ENCODE data around the gene PDGFD. TPM values are rescaled to one million over a fixed set of nuclear protein-coding genes. Genes with fewer than 3 reads are reported as not detected.

The PDGFD gene
- total RNA-seq, 1 donor from 2014 or later, result 37.1 TPM

- DNase-seq (ENCODE audit: low spot score), result no peak
These were observed 239.6 kb downstream of the PDGFD start for GRCh38 chr11:103924166-103925013.

- DNase-seq (ENCODE audit: low spot score), result no peak
These were observed 240.5 kb downstream of the PDGFD start for GRCh38 chr11:103923451-103923931.

DNA sequence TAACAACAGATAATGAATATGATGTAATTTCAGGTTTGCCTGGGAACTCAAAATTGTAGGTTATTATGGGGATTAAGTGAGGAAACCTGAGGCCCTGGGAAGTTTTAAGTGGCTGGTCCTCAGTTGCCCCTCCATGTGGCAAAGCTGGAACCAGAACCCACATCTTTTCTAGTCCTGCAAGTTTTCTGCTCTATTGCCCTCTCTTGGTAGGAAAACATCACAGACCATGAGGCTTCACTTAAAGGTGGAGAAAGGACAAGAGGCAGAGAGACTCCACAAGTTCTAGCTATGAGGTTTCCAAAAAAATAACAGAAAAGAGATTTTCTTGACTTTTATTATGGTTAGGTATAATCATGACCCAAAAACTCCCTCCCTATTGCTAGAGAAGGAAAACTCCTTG is 243.0 kb downstream of the PDGFD start:
- no peak for DNase-seq (ENCODE audit: low spot score)

GRCh38 chr11:103920449-103920848 is 243.5 kb downstream of the PDGFD start:
- no peak for DNase-seq (ENCODE audit: low spot score)

DNA sequence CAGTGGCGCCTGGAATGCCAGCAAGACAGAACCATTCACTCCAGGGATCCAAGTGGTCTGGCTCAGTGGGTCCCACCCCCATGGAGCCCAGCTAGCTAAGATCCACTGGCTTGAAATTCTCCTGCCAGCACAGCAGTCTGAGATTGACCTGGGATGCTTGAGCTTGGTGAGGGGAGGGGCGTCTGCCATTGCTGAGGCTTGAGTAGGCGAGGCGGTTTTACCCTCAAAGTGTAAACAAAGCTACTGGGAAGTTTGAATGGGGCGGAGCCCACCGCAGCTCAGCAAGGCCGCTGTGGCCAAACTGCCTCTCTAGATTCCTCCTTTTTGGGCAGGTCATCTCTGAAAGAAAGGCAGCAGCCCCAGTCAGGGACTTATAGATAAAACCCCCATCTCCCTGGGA is 253.2 kb downstream of the PDGFD start:
- no peak for DNase-seq (ENCODE audit: low spot score)

GRCh38 chr11:103907548-103908455 is 256.1 kb downstream of the PDGFD start:
- no peak for DNase-seq (ENCODE audit: low spot score)

DNA sequence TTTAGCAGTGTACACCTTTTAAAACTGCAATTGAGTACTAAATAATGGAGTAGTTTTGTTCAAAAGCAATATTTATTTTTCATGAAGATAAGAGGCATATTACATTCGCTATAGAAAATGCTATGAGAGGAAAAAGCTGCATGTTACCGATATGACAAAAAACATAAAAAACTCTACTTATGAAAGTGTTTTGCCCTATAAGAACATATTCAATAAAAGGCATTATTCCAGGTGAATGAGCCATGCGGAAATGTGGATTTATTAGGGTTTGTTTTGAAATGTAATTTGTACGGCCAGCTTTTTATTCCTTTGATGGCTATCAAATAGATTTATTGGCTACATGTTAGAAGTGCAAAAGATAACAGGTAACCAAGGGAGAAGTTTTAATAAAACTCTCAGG is 256.8 kb downstream of the PDGFD start:
- no peak for DNase-seq (ENCODE audit: low spot score)

- no peak for DNase-seq (ENCODE audit: low spot score)
These were observed 257.6 kb downstream of the PDGFD start for GRCh38 chr11:103906291-103906867.

DNA sequence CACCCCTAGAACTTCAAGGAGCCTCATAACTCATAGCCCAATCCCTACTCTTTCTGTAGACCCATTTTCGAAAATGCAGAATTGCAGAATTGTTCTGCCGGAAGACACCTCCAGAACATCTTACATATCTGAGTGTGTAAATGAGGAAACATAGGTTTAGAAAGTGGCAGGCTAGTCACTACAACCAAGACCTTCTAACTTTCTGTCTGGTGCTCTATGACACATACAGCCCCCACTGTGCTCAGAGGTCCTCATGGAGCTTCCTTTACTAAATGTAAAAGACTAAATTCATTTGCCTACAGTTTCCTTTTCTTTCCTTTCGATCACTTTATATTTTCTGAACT is 259.7 kb downstream of the PDGFD start:
- DNase-seq (ENCODE audit: low spot score), result no peak

DNA sequence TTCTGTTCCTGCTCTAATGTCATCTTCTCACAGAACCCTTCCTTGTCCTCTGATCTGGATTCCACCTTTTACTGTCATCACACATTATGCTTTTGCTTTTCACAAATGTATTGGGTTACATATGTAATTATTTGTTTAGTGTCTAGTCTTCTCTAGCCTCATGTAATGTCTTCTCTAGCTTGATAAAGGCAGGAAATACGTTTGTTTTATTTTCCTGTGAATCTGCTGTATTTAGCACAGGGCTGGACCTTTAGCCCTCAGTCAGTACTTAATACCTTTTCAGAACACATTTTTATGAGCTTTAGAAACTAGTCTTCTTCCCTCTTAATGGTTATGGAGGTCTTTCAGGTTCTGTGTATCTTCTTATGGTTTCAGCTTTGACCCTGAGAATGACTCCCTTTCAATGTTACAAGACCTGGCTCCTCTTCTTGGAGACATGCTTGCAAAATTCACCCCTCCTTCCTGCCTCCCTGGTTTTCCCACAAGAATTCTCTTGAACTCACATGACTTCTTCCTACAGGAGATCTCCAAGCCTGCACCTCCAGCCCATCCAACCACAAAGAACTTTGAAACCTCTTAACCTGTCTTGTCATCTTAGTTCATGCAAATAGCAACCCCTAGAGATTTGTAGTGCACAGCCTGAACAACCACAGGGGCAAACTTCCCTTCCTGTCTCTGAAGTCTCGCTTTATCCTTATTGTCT is 260.2 kb downstream of the PDGFD start:
- no peak for DNase-seq (ENCODE audit: low spot score)

GRCh38 chr11:103902994-103903393 is 261.0 kb downstream of the PDGFD start:
- no peak for DNase-seq (ENCODE audit: low spot score)

DNA sequence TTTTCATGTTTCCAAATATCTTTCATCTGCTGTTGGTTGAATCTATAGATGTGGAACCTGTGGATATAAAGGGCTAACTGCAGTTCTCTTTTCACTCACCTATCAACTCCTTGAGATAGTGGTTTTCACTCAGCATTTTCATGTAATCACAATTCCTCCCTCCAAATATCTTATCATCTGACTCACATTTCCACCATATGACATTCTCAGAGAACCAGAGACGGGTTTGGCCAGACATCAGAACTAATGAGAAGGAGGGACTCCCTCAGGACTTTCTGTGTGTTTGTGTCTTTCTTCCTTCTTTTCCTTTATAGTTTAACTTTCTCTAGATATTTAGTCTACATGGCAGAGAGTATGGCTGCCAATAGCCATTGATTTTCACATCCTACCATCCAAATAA is 262.3 kb downstream of the PDGFD start:
- DNase-seq (ENCODE audit: low spot score), result no peak

DNA sequence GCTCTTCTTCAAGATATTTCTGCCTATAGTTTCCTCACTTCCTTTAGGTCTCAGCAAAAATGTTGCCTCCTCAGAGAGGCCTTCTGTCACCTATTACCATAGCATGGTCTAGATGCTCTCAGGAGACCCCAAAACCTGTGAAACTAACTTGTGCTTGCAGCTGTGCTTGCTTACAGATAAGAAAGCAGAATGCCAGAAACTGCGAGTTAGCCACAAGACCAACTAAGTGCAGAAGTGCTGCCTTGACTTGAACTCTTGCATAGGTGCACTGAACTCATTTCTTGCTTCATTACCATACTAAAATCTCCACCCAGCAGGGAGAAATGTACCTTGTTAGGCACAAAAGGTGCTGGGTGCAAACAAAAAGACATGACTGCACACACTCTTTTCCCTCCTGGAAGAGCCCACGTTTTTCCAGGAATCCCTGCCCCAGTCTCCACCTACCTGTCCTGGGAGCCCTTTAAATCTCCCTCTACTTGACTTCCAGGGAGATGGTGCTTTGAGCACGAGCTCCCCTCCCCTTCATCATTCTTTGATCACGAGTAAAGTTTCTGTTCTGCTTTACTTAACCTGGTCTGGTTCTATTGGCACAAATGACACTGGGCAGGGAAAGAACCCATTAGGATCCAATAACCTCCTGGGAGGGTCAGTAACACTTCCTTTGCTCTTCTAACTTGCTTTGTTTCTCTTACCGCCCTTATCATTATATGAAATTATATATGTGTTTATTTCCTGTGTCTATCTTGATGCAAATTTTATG is 265.2 kb downstream of the PDGFD start:
- no peak for DNase-seq (ENCODE audit: low spot score)

GRCh38 chr11:103898065-103898464 is 265.9 kb downstream of the PDGFD start:
- no peak for DNase-seq (ENCODE audit: low spot score)

- DNase-seq (ENCODE audit: low spot score), result no peak
These were observed 266.6 kb downstream of the PDGFD start for GRCh38 chr11:103897160-103897936.

DNA sequence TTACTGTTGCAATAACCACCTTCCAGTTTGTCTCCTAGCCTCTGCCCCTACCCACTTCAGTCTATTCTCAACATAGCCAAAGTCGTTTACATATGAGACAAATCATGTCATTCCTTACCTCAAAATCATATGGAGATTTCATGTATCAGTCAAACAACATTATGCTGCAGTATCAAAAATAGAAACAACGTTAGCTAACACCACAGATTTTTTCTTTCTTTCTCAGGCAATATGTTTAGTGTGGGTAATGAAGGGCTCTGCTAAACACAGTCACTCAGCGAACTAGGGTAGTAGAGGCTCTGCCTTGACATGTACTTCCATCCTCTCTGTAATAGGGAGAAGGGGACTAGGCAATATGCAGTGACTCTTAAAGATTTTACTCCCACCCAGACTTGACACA is 268.8 kb downstream of the PDGFD start:
- no peak for DNase-seq (ENCODE audit: low spot score)

DNA sequence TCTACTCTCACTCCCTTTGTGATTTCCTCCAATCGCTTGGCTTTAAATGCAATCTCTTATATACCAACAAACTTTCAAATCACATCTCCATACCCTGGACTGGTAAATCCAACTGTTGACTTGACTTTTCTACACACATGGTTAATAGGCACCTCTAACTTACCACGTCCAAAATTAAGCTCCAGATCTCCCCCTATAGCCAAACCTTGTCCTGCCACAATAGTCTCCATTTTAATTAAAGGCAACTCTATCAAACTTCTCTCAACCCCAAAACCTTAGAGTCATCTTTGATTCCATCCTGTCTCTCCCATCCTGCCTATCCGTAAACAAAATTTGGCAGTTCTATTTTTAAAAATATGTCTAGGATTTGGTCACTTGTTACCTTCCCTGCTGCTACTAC is 269.3 kb downstream of the PDGFD start:
- no peak for DNase-seq (ENCODE audit: low spot score)

DNA sequence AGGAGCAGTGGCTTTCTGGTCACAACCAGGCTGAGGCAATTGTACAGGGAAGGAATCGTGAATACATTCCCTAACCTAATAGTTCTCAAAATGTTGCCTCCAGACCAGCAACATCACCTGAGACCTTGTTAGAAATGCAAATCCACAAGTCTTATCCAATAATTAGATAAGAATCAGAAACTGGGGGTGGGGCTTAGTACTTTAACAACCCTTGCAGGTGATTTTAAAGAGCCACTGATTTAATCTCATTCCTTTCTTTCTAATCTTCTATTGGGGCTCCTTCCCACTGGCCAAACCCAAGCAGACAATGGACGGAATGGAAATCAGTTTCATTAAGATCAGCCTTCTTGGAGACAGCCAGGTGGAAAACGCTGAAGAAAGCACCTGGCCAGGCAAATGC is 269.9 kb downstream of the PDGFD start:
- DNase-seq (ENCODE audit: low spot score), result no peak

DNA sequence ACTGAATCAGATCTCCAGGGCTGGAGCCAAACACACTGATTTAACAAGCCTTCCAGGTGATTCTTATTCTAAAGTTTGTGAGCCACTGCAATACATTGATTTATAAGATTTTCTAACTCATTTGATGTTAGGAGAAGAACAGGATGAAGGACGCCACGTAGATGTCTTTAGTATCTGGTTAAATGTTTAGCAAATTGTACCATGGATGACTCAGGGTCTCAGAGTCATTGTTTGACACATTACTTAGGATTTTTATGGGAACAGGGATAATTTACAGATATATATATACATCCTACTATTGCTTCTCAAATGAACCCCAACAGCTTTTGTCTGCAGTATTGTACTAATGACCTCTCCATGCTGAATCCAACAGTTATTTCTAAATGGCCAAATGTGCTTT is 270.6 kb downstream of the PDGFD start:
- no peak for DNase-seq (ENCODE audit: low spot score)

DNA sequence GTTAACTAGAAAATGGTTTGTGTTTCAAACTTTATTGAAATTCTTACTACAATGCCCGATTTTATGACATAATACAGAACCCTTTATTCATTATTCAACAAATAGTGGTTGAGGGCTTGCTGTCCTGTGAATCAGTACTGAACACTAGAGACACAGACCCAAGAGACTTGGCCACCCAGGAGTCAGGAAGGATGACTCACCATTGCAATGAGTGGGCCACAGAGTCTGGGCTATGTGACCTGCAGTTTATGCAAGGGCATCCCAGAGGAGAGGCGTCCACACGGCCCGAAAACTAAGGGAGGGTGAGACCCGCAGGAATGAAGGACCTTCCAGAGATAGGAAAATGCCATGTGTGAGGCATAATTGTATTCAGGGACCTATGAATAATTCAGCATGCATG is 271.3 kb downstream of the PDGFD start:
- no peak for DNase-seq (ENCODE audit: low spot score)

Data from mesenteric fat pad (tissue), 1 donor.